Fibroblast of the aortic adventitia (primary cell): ENCODE measurements around the gene PRSS33. TPM values are rescaled to one million over a fixed set of nuclear protein-coding genes. Genes with fewer than 3 reads are reported as not detected.

ENCODE experiments used
- DNase-seq: peaks from one replicate; pipeline ENCODE4 v3.0.0-alpha.2; 2010; ENCODE audit warnings: low read depth
- H3K4me3 ChIP-seq: 2 replicates; pipeline ENCODE4 v1.5.1; 2011; ENCODE audit warnings: low read depth, mild to moderate bottlenecking, control low read depth, low read length, moderate library complexity
- total RNA-seq: library from RNA; depleted of rRNA; stranded (reverse); fragments of >200 nt; gene quantifications from 2 replicates; pipeline ENCODE4 v1.2.3, GENCODE V29; 2012; ENCODE audit warnings: low replicate concordance
- TF ChIP-seq, protein P1 (sequence below): IDR thresholded peaks from 2 replicates; pipeline ENCODE4 v1.5.1; 2011; ENCODE audit warnings: mild to moderate bottlenecking, low read length, control low read depth, inconsistent platforms; ENCODE audit not compliant: insufficient read depth

PRSS33 gene
- total RNA-seq, 1 donor: not detected

DNA sequence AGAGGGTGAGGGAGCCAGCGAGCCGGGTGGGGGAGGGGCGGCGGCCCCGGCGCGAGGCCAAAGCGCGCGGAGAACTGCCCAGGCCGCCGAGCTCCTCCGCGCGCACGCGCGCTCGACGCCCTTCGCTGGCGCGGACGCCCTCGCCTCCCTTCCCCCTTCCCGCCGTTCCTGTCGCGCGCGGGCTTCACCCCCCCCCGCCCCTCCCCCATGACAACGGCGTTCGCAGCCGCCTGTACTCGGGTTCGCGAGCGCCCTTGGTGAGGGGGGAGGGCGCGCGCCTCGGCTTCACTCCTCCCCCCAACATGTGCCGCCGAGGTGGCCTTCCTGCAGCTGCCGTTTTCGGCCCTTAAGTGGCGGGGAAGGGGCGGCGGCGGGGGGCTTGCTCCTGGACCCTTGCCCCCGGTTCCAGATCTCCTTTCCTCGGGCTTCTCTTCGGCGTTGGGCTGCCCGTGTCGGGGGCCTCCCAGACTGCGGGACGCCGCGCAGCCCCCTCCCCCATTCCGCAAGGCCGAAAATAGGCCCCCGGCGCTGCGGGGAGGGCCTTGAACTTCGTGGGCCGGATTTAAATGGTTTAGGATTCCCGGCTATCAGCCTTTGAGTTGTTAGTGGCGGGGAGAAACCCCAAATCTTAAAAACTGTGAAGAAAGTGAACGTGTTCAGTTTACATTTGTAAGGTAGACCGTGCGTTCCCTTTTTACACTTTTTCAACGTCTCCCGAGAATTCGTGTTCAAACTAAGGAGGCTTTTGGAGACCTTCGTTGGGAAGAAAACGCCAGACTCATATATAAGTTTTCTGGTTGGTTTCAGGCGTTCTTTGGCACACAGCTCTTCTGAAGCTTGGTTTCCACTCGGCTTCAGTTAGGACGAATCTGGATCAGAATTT is 34.3 kb downstream of the PRSS33 start:
- peak overlapping the region; percentile 93 for H3K4me3 ChIP-seq

DNA sequence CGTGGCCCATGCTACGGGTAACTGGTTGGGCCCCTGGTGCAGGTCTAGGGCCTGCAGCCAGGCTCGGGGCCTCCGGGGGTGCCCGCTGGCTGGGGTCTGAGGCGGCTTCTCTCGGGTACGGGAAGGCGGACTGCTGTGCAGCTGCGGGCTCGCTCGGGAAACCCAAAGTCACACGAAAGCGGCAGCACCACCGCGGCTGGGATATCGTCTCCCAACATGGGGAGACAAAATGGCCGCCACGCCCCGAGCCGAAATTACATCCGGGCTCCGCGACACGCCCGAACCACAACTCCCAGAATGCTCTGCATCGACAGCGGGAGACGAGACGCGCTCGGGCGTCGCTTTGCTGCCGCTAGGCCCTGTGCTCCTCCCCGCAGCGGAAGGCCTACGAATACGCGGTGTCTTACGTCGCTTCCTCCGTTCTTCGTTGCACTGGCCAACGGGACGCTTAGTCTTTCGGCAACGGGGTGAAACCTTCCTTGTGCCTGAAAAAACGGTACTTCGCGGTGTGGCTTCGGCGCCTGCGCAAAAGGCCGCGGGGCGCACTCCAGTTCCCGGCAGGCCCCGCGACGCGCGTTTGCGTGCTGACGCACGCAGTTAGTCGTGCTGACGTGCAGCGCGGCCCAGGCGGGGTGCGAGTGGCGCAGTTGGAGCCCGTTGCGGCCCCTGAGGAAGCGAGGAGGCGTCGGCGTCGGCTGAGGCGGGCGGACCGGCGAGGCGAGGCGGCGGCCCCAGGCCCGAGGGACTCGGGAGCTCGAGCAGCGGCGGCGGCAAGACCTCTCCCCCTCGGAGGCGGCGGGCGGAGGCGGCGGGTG is 35.1 kb downstream of the PRSS33 start, which contains the start of gene SRRM2:
Gene SRRM2, plus strand, starts transcription at position 604 of the 815 bp plus-strand sequence. CDS start 3,727 bp downstream, outside the sequence.
- TF ChIP-seq, protein P1, sequence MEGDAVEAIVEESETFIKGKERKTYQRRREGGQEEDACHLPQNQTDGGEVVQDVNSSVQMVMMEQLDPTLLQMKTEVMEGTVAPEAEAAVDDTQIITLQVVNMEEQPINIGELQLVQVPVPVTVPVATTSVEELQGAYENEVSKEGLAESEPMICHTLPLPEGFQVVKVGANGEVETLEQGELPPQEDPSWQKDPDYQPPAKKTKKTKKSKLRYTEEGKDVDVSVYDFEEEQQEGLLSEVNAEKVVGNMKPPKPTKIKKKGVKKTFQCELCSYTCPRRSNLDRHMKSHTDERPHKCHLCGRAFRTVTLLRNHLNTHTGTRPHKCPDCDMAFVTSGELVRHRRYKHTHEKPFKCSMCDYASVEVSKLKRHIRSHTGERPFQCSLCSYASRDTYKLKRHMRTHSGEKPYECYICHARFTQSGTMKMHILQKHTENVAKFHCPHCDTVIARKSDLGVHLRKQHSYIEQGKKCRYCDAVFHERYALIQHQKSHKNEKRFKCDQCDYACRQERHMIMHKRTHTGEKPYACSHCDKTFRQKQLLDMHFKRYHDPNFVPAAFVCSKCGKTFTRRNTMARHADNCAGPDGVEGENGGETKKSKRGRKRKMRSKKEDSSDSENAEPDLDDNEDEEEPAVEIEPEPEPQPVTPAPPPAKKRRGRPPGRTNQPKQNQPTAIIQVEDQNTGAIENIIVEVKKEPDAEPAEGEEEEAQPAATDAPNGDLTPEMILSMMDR: no peak
- peak within 1 kb of the TSS; percentile 93 for H3K4me3 ChIP-seq
- peak; percentile 97 for DNase-seq

More for the DNA sequence above, 34.3 kb downstream of the PRSS33 start:
- peak; percentile 76 for DNase-seq
- TF ChIP-seq, protein P1: no peak

DNA sequence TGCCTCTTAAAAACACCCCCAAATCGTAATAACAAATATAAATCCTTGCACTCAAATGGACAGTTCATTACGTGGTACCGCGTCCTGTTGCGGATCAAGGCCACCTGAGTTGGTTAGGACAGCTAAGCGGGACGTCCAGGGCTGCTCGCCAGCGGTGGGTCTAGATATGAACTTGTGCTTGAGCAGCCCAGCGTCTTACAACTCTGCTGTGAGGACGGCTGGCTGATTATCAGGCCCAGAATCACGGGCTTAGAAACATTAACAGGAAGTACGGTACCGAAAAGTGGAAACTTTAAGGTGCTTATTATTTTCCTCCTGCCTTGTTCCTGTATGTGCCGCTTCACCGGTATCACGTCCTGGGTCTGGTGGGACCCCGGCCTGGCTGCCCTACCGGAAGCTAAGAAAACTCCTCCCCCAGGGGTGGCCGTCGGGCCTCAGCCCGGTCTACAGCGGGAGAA is 35.8 kb downstream of the PRSS33 start:
- DNase-seq: no peak
- peak overlapping the region; percentile 93 for H3K4me3 ChIP-seq
- TF ChIP-seq, protein P1: no peak

GRCh38 chr16:2749936-2750335 is 37.4 kb downstream of the PRSS33 start:
- TF ChIP-seq, protein P1: no peak
- no peak for DNase-seq
- H3K4me3 ChIP-seq: no peak overlapping the region

DNA sequence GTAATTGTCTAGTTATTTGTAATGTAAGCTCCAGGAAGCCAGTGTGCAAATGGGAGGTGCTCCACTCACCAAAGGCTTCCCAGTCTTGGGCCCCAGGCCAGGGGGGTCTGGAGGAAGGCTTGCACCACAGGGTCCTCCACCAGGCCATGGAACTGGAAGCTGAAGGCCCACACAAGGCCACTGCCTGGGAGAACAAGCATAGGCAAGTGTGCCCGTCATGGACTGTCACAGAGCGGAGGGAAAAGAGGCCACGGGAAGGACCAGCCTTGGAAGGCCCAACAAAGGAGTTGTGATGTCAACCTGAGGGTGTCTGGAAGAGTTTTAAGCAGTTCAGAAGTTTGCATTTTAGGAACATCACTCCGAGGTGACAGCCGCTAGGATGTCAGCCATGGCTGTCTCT is 37.9 kb downstream of the PRSS33 start:
- TF ChIP-seq, protein P1: no peak
- no peak for DNase-seq
- no peak overlapping the region for H3K4me3 ChIP-seq

DNA sequence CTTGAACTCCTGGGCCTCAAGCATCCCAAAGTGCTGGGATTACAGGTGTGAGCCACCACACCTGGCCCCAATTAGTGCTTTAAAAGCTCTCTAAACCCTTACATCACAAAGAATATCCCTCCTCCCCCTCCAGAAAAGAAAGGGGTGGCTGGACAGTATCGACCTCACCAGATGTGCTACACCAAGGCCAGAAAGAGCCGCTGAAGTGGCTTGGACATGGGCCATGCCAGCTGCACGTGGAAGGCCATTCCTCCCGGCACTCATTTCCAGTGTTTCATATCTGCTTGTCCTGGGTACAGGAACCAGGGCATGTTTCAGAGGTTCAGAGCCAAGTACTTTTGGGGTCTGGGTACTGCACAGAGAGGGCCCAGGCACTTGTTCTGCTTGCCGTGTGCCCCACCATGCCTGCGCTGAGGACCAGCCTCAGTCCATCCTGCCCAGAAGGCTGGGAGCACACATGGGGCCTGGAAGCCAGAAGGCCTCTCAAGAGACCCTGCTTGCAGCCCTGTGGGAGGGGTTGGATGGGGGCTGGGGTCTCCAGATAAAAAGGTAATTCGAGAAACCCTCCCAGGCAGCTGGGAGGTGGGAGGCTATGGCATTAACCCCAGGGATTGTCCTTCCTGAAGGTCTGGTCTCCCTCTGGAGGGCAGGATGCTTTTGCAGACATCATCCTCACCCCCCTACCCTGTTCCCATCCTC is 38.5 kb downstream of the PRSS33 start:
- TF ChIP-seq, protein P1: no peak
- H3K4me3 ChIP-seq: no peak overlapping the region
- no peak for DNase-seq
